GM19468 (cell line): ENCODE results near the gene ARHGAP21.
A peak's percentile ranks its signal among the peaks of the same experiment; 100 is the strongest.

Experiments used
- ATAC-seq: cut with Tn5 transposase; IDR thresholded peaks from one replicate; pipeline ENCODE4 v1.9.1; 2021; ENCODE audit warnings: mild to moderate bottlenecking, moderate library complexity, moderate number of reproducible peaks; ENCODE audit not compliant: unreplicated experiment; ENCODE audit errors: extremely low read depth

ARHGAP21 gene

DNA sequence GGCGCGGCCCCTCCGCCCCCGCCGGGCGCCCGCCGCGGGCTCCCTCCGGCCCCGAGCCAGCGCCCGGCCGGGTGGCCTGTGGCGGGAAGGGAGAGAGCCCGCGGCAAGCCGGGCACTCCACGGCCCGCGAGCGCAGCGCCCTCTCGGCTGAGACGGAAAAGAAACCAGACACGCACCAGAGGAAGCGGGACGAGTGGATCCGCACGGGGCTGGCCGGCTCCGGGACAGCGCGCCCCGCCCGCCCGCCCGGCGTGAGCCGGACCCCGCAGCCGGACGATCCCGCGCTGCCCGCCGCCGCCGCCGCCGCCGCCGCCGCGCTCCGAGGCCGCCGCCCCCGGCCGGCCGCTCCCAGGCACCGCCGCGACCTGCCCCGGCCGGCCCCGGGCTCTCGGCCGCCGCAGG, 300 bp downstream of the ARHGAP21 start:
- ATAC-seq: peak; percentile 2

DNA sequence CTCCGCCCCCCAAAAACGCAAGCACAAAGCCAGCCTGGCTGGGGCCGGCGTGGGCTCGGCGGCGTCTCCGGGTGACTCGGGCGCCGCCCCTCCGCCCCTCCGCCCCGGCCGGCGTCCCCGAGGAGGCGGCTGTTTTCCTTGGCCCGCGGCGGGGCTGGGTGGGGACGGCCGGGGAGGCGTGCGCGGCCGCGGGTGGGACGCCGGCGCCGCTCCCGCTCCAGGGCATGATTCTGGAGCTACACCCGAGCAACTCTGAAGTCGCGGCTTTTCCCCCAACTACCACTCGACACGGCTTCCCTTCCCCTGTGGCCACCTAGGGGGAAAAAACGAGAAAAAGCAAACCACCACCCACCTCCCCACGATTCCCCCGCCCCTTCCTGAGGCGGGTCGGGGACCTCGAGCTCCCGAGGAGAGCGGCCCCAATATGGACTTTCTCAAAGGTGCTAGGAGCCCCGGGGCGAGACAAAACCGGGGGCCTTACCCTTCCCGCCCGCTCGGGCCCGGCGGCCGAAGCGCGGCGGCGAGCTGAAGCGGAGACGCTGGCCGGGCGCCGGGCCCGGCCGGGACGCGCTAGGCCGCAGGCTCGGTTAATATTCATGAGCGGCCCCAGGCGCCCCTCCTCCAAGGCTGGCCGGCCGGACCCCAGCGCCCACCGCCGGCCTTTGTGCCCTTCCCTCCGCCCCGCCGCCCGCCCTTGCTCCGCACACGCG, 856 bp downstream of the ARHGAP21 start:
- ATAC-seq: peak; percentile 8

DNA sequence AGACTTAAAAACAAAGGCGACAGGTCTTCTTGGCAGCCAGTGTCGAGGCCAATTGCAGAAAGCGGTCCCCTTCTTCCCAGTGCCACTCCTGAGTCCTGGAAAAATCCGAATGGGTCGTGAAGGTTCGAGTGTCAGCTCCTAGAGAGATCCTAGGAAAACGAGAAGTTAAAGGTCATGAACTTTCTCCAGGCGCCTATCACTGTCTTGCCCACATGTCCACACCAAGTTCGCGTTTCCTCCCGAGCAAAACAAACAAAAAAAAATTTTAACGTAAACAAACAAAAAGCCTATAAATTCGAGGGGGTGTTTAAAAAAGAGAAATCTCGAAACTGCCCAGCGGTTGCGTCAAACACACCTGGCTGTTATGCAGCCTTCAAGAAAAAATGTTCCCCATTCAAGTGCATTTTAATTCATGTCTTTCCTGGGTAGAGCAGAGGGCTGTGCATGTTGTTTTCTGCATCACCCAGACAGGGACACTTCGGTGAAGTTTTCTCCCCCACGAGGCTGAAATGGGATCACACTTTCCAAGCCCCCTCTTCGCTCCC, 1.5 kb downstream of the ARHGAP21 start:
- ATAC-seq: no peak

DNA sequence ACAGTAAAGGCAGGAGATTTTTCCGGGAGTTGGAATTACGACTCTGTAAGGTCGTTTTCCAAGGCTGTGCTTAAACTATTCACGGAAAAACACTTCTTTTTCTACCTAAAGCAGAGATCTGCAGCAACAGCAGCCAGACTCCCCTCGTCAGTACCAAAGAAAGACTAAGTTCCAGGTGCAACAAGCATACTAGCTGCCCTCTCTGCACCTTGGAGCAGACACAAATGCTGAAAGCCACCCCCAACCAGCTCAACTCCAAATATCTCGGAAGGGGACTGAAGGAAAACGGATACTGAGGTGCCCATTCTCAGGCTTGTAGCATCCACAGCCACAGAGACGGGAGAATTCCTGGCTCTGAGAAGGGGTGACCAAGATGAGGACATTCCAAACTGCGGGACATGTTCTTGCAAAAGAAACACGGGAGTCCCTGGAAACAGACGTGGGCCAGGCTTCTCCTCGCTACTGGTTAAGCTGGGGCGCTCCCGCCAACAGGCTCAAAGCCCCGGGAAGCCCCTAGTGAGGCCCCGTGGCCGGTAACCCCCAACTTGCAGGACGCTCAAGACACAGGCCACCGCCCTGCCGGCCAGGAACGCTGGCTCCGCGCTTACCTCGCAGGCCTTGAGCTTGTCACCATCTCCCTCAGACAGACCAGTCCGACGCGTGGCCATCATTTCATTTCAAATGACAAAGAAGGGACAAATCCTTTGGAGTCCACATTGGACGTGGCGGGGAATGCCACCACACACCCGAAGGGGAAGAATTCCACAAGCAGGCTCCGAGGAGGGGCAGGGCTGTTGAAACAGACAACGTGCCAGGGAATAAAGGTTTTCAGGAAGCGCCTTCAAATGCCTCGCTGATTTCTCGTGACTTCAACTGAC, 2.2 kb downstream of the ARHGAP21 start:
- no peak for ATAC-seq

DNA sequence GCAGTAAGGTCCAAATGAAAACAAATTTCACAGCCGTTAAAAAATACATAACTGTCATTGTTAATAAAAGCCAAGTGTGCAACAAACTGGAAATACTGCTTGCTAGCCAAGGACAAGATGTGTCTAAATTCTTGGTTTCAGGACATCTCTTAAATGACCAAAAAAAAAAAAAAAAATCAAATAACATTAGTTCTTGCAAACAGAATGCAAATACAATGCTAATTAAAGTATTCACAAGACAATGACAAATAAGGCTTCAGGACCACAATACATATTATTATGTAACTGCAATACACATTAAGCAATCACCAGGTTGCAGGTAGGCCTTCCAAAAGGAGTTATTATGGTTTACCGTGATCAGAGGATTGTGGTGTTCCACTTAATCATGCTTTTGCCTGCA, 3.6 kb downstream of the ARHGAP21 start:
- ATAC-seq: no peak

DNA sequence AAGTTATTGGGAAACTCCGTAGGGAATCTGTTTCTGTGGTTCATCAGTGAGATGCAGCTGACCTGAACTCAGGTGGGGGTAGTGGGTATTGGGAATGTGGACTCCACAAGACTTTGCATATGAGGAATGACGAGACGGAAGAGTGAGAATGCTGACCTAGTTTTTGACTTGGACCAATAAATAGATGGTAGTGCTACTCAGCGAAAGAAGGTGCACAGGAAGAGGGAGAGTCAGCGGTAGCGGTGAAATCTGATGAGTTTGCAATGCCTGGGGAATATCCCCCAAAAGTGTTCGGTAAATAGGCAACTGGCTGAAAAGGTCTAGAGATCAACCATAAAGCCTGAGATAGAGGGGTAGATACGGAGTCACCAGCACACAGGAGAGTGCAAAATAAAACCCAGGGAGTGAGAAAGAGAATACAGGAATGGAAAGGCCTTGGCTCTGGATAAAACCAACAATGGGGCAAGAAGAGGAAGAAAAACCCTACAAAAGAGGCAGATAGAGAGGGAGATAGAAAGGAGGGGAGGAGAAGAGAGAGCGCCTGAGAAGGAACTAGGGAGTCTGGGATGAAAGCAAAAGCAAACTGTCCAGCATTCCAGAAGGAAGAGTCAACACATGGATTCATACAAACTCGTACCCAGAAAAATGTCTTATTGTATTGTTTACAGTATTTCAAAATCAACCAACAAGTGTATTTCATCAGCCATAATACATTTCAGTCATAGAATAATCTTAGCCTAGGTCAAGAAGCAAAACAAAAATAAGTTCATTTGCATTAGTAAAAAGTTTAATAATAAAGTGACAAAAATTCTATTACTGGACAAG, 5.4 kb downstream of the ARHGAP21 start:
- ATAC-seq: no peak

DNA sequence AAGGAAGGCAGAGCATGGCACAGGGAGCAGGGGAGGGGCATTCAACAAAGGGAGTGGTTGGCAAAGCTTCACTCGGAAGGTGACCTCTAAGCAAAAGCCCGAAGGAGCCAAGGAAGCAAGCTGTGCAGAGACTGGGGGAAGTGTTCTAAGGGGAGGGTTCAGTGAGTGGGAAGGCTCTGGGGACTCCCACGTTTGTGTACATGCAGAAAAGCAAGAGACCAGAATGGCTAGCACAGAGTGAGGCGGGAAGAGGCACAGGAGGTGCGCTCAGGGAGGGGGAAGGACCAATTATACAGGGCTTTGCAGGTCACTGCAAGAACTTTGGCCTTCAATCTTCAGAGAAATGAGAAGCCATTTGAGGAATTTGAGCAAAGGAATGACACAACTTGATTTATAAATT, 7.4 kb downstream of the ARHGAP21 start:
- ATAC-seq: no peak

DNA sequence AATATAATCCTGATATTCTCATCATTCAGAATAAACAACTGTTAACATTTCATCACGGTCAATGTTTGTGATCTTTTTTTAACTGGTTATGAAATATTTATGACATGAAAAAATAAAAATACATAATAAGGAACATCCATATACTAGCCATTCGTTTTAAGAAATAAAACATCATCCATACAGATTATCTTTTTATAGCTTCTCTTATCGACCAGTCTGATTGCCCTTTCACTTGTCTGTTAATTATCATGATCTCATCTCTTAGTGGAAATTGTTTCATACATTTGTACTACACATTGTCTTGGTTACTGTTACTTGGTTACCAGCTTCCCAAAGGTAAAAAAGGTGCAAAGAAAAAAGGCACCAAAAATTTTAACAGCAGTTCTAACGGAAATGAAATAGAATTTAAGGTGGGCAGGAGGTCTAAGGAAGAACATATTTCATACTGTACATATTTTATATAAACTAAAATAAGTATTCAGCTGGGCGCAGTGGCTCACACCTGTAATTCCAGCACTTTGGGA, 8.4 kb downstream of the ARHGAP21 start:
- ATAC-seq: no peak

DNA sequence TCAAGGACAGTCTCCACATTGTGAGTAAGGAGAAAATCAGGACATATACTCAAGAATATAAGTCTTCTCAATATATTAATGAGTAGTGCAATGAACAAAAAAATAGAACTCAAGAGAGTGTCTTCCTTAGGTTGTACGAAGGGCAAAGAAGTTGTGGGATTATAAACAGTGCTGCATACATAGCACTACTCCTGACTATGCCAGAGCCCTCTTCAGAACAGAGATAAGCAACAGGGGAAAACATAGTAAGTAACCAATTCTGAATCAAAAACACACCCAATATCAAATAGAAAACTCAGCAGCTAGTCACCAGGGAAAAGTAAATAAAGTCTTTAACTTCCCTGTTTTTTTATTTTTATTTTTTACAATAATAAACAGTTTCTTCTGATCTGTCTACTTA, 10.6 kb downstream of the ARHGAP21 start:
- no peak for ATAC-seq

DNA sequence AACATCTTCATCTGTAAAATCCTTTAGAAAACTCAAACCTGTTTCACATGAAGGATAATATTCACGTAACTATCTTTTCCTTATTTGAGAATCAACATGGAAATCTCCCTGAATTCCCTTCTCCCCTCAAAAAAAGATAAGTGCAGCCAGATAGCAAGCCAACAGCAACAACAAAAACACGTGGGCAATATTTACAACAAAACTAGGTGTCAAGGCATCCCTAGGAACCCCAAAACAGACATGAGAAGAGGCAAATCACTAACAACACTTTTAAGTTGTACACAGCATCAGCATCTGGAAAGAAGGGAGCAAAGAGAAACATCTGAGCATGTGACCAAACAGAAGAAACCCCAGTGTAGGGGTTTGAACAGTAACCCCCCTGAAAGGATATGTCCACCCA, 12.2 kb downstream of the ARHGAP21 start:
- no peak for ATAC-seq

DNA sequence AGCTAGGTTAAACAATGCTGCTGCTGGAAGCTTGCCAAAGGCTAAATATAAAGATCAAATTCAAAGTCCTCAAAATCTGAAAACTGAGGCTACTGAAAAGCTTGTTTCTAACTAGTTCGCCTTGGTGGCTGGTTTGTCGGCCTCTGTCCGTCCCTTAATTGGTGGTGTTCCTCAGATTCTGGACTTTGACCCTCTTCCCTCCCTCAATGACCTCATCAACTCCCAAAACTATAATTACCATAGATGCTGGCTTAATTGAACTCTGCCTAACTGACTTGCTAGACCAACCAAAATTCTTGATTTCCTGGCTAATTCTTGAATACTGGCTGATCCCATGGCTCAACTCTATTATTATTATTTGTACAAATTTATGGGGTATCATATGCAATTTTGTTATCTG, 15.6 kb downstream of the ARHGAP21 start:
- ATAC-seq: no peak

DNA sequence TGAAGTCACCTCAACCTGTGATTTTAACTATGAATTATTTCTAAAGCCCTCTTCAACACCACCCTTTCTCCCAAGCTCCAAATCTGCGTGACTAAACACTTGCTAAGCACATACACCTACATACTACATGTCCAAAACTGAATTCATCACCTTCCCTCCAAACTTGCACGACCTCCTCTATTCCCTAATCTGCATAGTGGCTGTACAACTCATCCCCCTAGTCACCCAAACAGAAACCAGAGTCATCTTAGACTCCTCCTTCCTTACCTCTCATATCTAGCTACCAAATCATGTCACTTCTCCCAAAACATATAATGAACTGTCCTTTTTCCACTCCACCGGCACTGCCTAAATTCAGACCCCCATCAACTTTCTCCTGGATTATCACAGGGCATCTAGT, 16.2 kb downstream of the ARHGAP21 start:
- ATAC-seq: peak; percentile 31

DNA sequence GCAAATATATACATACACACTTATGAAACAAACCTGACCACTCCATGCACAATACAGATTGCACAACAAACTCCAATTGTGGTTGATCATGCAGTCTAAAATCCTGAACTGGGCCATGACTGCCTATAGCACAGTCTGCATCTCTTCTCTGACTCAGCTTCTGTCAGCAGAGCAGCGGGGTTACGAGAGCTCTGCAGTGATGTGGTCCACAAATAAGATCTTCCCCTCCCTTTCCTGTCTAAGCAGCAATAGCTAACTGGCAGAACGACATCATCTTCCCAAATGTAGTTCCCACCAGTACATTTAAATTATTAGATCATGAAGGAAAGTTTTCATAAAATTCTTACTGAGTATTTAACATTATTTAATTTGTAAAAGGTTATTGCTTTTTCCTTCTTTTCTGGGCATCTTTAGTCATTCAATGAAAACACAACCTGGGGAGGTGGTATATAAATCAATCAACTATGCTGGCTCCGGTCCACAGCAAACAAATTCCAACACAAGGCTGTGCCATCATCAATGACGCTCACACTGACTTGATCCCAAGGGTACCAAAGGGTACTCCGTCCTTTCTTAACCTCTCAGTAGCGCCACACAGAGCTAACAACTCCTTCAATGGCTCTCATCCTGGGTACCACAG, 17.1 kb downstream of the ARHGAP21 start:
- ATAC-seq: no peak

DNA sequence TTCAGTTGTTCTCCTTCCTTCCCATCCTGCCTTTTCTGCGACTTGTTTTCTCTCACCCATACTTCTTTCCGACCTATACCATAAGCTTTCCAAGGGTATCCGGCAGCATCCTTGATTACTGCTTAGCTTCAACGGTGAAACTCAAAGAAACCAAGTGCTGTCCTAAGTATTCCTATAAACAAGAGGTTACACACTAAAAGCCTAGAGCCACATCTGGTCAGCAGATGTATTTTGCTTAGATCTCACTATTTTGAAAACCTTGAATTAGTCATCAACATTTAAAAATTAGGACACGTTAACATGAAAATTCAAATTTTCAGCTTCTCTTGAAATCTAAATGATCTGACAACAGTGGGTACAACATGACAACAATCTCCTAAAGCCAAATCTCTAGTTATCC, 20.0 kb downstream of the ARHGAP21 start:
- ATAC-seq: no peak

DNA sequence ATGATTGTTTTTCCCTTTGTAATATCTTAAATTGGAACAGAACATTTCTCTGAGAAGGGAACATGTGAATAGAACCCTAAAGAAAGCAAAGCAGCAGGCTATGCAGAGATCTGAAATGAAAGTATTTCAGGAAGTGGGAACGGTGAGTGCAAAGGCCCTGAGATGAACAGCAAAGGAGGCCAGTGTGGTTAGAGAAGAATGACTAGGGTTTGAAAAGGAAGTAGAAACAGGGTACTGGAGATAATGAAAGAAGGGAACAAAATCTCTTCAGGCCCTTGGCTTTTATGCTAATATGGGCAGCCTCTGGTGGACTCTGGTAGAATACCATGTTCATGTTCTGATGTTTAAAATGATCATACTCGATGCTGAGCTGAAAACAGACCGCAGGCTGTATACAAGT, 22.2 kb downstream of the ARHGAP21 start:
- peak; percentile 69 for ATAC-seq

DNA sequence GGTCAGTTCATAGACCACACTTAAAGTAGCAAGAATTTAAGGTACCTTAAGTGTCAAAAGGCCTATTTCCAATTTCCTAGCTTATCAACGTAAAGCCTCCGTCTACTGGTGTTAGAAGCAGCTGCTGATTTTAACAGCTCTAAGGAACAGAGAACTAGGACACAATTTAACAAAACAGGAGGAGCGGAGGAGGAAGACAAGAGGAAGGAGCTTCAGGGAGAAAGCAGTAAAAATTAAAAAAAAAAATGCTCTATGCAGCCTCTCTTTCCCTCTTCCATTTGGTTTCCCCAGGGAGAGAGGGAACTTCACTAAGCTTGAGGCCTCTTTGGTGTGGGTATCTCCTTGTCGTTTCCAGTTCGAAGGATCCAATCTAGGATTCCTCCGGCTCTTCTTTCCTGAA, 22.7 kb downstream of the ARHGAP21 start:
- no peak for ATAC-seq

DNA sequence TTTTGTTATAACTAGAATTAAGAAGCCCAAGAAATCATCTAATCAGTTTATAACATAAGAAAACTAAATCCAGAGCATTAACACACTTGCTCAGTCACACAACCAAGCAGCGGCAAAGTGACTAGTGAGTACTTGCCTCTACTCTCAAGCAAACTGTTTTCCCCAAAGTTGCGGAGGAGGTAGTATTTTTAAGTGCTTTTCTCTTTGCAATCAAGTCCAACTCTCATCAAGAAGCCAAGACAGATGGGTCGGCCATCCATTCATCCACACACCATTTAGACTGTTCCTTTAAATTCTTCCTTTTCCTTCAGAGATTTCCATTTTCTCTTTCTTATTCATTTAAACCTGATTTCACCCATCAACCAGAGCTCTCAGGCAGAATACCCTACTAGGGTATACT, 25.4 kb downstream of the ARHGAP21 start:
- ATAC-seq: no peak

DNA sequence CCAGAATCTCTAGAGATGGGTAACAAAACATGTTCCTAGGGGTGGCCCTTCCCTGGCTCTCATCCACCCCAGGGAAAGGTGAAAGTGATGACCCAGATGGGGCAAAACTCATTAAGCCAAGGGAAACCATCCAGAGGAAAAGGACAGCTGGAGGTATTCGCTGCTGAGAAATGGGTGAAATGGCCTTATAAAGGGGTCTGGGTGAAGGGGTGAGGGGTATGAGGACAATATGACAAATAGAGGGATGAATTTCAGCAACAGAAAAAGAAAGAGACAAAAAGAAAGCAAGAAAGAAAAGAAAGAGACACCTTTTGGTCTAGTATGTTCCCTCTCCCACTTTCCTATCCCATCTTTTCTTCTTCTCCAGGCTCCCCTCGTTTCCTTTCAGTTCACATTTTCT, 26.6 kb downstream of the ARHGAP21 start:
- ATAC-seq: no peak

DNA sequence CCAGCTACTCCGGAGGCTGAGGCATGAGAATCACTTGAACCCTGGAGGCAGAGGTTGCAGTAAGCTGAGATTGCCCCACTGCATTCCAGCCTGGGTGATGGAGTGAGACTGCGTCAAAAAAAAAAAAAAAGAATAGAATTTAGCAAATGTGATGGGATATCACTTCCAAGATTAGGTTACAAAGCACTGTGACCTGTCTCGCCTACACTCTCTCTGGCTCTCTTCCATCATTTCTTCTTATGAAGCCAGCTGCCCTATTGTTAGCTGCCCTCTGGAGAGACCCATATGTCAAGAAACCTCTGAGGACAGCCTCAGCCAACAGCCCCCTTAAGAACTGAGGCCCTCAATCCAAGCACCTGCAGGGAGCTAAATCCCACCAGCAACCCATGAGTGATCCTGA, 28.2 kb downstream of the ARHGAP21 start:
- ATAC-seq: no peak

DNA sequence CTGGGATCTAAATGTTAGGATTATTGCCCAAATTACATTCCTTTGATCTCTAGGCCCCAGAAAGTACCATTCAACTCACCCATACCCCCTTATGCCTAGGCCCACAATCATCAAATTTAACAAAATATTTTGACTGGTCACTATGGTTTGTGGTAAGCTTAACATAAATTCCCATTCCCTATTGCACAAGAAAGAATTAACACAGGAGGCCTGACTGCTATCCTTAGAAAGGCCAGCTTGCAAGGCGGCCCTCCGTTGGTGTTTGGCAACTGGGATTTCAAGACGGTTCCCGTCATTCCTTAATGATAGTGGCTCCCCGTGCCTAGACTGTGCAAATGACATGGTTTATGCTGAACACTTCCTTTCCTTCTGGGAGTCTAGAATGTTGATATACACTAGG, 29.6 kb downstream of the ARHGAP21 start:
- no peak for ATAC-seq
